GM10266 (cell line): Measurements from ENCODE around the gene NAA35.

Experiments used
- DNase-seq: peaks from one replicate; pipeline ENCODE4 v3.0.0; 2012; ENCODE audit errors: extremely low spot score
- CTCF ChIP-seq: IDR thresholded peaks from 2 replicates; pipeline ENCODE4 v1.5.1; 2012; ENCODE audit warnings: mild to moderate bottlenecking, low read depth; ENCODE audit not compliant: control insufficient read depth, insufficient read depth; ENCODE audit errors: missing control alignments

NAA35 gene

GRCh38 chr9:86034863-86035734 lies 94.2 kb downstream of the NAA35 start:
- DNase-seq, result peak; percentile 35
- TF ChIP-seq CTCF, result peak; percentile 59

- no peak for DNase-seq
- no peak for TF ChIP-seq CTCF
Observed at GRCh38 chr9:86035827-86036440, 95.0 kb downstream of the NAA35 start.

GRCh38 chr9:86036555-86036954 lies 95.6 kb downstream of the NAA35 start:
- DNase-seq, result no peak
- TF ChIP-seq CTCF, result no peak

GRCh38 chr9:86039991-86040860 lies 99.3 kb downstream of the NAA35 start:
- no peak for DNase-seq
- no peak for TF ChIP-seq CTCF

DNA sequence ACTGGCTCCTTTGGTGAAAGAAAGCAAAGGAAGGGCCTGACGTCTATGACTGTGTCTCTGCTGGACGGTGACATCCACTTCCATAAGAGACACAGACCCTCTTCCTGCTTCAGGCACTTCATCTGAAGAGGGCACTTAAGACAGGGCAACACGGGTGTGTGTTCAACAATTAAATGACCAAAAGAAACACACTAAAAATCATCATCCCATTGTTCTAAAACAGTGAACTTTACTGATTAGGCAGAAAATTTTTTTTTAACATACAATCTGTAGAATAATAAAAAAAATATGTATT lies 99.9 kb downstream of the NAA35 start:
- TF ChIP-seq CTCF, result no peak
- DNase-seq, result no peak

DNA sequence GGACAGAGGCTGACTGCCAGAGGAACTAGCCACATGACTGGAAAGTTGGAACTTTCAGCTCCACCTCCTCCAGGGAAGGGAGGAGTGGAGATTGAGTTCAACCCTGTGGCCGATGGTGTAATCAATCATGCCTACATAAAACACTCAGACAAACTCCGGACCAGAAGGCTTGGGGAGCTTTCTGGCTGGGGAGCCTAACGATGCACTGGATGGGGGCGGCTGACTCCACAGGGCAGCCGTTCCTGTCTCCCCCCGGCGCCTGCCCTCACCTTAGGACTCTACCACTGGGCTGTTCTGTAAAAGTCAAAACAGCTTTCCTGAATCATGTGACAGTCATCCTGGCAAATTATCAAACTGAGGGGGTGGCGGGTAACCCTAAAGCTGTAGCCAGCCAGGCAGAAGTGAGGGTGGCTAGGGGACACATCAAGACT lies 100.4 kb downstream of the NAA35 start:
- DNase-seq, result no peak
- TF ChIP-seq CTCF, result no peak
